Measurements from ENCODE around the gene PDE11A. TPM values are rescaled to one million over a fixed set of nuclear protein-coding genes. Genes with fewer than 3 reads are reported as not detected.
"Not testable (repeated sequence)": the region's sequence is repeated elsewhere in the genome, so short reads cannot be mapped to it uniquely, and the experiment has no call there.

The PDE11A gene
- polyA plus RNA-seq, 1 experiment, result 0.53 TPM

DNA sequence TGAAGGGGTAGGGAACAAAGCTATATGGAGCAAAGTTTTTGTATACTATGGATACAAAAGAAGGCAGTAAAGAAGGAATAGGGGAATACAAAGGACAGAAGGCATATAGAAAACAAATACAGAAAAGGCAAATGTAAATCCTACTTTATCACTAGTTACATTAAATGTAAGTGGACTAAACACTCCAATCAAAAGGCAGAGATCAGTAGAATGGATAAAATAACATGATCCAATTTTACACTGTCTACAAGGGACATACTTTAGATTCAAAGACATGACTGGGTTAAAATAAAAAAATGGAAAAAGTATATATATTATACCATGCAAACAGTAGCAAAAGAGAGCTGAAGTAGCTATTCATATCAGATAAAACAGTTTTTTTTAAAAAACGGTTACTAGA lies 215.0 kb downstream of the PDE11A start:
- Histone ChIP-seq H3K36me3 (ENCODE audit: control insufficient read depth, insufficient read depth, low read length) (no peaks in the 10 kb centered on the region), H3K4me3 (ENCODE audit: low read depth, low read length) (no peak overlapping the region)
- CTCF ChIA-PET, result no interaction called here

DNA sequence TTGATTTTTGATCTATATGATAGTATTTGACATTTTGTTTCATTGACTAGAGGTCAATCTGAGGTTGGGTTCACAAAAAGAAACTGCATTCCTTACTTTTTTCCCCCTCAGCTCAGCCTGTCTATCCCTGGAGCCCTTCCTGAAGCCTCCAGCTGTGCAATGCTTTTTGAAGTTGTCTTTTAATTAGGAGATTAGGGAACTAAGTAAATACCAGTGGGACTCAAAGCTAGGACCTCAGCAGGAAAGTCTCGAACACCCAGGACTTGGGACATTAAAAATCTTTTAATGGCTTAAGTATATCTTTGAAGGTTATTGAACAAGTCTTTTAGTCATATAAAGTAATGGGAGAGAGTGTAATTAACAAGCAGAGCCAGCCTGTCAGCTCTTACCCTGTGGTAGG lies 220.2 kb downstream of the PDE11A start:
- DNase-seq (ENCODE audit: low read depth), result no peak
- Histone ChIP-seq H3K27me3 (ENCODE audit: control insufficient read depth, insufficient read depth, low read length) (no peaks in the 10 kb centered on the region), H3K36me3 (ENCODE audit: control insufficient read depth, insufficient read depth, low read length) (no peaks in the 10 kb centered on the region), H3K4me3 (ENCODE audit: low read depth, low read length) (no peak overlapping the region)
- ChIA-PET CTCF (no interaction called here), POLR2A (no interaction called here)
- TF ChIP-seq, protein P1, sequence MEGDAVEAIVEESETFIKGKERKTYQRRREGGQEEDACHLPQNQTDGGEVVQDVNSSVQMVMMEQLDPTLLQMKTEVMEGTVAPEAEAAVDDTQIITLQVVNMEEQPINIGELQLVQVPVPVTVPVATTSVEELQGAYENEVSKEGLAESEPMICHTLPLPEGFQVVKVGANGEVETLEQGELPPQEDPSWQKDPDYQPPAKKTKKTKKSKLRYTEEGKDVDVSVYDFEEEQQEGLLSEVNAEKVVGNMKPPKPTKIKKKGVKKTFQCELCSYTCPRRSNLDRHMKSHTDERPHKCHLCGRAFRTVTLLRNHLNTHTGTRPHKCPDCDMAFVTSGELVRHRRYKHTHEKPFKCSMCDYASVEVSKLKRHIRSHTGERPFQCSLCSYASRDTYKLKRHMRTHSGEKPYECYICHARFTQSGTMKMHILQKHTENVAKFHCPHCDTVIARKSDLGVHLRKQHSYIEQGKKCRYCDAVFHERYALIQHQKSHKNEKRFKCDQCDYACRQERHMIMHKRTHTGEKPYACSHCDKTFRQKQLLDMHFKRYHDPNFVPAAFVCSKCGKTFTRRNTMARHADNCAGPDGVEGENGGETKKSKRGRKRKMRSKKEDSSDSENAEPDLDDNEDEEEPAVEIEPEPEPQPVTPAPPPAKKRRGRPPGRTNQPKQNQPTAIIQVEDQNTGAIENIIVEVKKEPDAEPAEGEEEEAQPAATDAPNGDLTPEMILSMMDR (IDR thresholded peaks at IDR 0.05; ENCODE audit: insufficient read depth, low read depth, low read length), result no peak

More for the DNA sequence above, 215.0 kb downstream of the PDE11A start:
- DNase-seq (ENCODE audit: low read depth), result no peak
- TF ChIP-seq, protein P1 (IDR thresholded peaks at IDR 0.05; ENCODE audit: insufficient read depth, low read depth, low read length), result no peak
- H3K27me3 ChIP-seq (ENCODE audit: control insufficient read depth, insufficient read depth, low read length), result no peaks in the 10 kb centered on the region
- POLR2A ChIA-PET, result no interaction called here

DNA sequence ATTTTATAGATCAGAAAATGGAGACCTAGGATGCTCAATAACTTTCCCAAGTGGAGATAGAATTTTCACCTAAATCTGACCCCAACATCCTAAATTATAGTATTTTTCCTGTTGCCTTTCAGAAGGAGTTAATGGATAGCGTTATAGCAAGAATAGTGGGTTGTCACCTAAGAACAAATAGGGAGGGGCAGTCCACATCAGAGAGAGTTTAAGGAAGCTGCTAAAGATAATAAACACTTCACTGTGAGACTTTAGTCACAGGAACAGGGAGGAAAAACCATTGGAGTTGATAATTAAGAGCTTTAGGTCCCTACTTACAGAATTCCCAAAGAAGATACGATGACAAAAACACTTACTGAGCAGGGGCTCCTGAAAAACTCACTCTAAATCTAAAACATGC lies 229.4 kb downstream of the PDE11A start:
- H3K27me3 ChIP-seq (ENCODE audit: control insufficient read depth, insufficient read depth, low read length), result no peaks in the 10 kb centered on the region
- no peaks in the 10 kb centered on the region for H3K36me3 ChIP-seq (ENCODE audit: control insufficient read depth, insufficient read depth, low read length)
- no peak overlapping the region for H3K4me3 ChIP-seq (ENCODE audit: low read depth, low read length)
- DNase-seq (ENCODE audit: low read depth), result no peak
- ChIA-PET CTCF (no interaction called here), POLR2A (no interaction called here)
- TF ChIP-seq, protein P1 (IDR thresholded peaks at IDR 0.05; ENCODE audit: insufficient read depth, low read depth, low read length), result no peak

DNA sequence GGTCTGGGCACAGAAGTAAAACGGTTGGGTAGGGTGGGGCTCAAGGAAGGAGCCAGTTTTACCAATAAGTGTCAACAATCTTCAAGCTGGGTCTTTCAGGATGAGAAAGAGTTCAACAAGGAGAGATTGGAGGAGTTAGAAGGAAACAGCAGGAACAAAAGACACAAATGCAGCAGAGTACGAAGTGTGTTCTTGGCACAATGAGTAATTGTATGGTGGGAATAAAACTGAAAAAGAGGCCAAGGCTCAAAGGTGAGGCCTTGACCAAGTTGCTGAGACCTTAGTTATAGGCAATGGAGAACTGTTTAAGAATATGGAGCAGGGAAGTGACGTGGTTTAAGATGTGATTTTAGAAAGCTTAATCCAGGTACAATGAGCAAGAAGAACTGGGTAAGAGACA lies 230.3 kb downstream of the PDE11A start:
- Histone ChIP-seq H3K4me3 (ENCODE audit: low read depth, low read length) (no peak overlapping the region), H3K27me3 (ENCODE audit: control insufficient read depth, insufficient read depth, low read length) (no peaks in the 10 kb centered on the region), H3K36me3 (ENCODE audit: control insufficient read depth, insufficient read depth, low read length) (no peaks in the 10 kb centered on the region)
- no peak for DNase-seq (ENCODE audit: low read depth)
- TF ChIP-seq, protein P1 (IDR thresholded peaks at IDR 0.05; ENCODE audit: insufficient read depth, low read depth, low read length), result no peak
- ChIA-PET CTCF (no interaction called here), POLR2A (no interaction called here)

DNA sequence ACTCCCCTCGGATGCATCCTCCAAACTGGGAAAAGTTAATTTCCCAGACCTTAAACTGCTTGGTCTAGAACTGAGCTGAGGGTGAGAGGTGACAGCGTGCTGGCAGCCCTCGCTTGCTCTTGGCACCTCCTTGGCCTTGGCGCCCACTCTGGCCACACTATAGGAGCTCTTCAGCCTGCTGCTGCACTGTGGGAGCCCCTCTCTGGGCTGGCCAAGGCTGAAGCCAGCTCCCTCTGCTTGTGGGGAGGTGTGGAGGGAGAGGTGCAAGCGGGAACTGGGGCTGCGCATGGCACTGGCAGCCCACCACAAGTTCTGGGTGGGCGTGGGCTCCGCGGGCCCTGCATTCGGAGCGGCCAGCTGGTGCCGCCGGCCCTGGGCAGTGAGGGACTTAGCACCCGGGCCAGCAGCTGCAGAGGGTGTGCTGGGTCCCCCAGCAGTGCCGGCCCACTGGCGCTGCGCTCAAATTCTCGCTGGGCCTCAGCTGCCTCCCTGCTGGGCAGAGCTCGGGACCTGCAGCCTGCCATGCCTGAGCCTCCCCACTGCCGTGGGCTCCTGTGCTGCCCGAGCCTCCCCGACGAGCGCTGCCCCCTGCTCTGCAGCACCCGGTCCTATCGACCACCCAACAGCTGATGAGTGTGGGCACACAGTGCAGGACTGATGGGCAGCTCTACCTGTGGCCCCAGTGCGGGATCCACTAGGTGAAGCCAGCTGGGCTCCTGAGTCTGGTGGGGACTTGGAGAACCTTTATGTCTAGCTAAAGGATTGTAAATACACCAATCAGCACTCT lies 237.0 kb downstream of the PDE11A start:
- DNase-seq (ENCODE audit: low read depth); H3K27me3 ChIP-seq (ENCODE audit: control insufficient read depth, insufficient read depth, low read length); H3K4me3 ChIP-seq (ENCODE audit: low read depth, low read length); POLR2A ChIA-PET; H3K36me3 ChIP-seq (ENCODE audit: control insufficient read depth, insufficient read depth, low read length): not testable (repeated sequence)
- CTCF ChIA-PET, result interaction anchor here (1.6 kb wide), 1 partner anchor 12 kb away, joined by 3 read pairs; no protein-coding TSS in a partner anchor

All from BJ (cell line).